HFF-Myc (cell line): ENCODE results near the gene GYS1.

Experiments used
- DNase-seq: peaks from one replicate; pipeline ENCODE4 v3.0.0-alpha.2; 2011; ENCODE audit warnings: low read depth; ENCODE audit errors: extremely low read depth
- H3K4me3 ChIP-seq: replicated peaks from 2 replicates; pipeline ENCODE4 v1.5.1; 2011; ENCODE audit warnings: low read depth, mild to moderate bottlenecking, control low read depth, low read length
- TF ChIP-seq, protein P1 (sequence below): IDR thresholded peaks from 2 replicates; pipeline ENCODE4 v1.5.1; 2012; ENCODE audit warnings: mild to moderate bottlenecking, low read depth, low read length, control low read depth; ENCODE audit errors: missing control alignments

GYS1 gene

DNA sequence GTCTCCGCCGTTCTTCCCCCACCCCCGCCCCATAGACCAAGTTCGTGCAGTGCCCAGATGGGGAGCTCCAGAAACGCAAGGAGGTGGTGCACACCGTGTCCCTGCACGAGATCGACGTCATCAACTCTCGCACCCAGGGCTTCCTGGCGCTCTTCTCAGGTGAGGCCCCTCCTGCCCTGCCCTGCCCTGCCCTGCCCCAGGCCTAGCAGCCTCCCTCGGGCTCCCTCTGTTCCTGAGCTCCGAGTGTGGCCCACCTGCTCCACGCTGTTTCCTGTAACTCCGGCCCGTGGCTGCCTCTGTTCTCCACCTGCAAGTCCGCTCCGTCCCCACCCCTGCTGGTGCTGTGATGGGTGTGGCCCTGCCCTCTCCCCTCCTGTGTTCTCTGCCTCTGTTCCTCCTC lies 17.3 kb upstream of the GYS1 start:
- TF ChIP-seq, protein P1, sequence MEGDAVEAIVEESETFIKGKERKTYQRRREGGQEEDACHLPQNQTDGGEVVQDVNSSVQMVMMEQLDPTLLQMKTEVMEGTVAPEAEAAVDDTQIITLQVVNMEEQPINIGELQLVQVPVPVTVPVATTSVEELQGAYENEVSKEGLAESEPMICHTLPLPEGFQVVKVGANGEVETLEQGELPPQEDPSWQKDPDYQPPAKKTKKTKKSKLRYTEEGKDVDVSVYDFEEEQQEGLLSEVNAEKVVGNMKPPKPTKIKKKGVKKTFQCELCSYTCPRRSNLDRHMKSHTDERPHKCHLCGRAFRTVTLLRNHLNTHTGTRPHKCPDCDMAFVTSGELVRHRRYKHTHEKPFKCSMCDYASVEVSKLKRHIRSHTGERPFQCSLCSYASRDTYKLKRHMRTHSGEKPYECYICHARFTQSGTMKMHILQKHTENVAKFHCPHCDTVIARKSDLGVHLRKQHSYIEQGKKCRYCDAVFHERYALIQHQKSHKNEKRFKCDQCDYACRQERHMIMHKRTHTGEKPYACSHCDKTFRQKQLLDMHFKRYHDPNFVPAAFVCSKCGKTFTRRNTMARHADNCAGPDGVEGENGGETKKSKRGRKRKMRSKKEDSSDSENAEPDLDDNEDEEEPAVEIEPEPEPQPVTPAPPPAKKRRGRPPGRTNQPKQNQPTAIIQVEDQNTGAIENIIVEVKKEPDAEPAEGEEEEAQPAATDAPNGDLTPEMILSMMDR: no peak
- no peak overlapping the region for H3K4me3 ChIP-seq
- DNase-seq: no peak

- DNase-seq: no peak
- H3K4me3 ChIP-seq: no peak overlapping the region
- TF ChIP-seq, protein P1: no peak
Measured at GRCh38 chr19:49009828-49010227, 16.7 kb upstream of the GYS1 start.

DNA sequence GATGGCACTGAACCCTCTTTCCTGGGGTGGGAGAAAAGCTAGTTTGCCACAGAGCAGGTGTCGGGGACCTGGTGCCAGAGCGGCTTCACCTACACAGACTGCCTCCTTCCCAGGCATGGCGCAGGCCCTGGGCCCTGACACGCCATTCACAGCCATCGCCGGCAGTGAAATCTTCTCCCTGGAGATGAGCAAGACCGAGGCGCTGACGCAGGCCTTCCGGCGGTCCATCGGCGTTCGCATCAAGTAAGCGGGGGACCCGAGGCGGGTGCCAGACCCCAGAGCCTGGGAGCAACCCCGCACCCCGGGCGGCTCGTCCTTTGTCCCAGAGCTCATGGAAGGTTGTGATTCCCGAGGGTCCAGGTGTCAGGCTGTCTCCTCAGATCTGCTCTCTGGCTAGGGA lies 13.8 kb upstream of the GYS1 start:
- no peak overlapping the region for H3K4me3 ChIP-seq
- no peak for DNase-seq
- TF ChIP-seq, protein P1: no peak

DNA sequence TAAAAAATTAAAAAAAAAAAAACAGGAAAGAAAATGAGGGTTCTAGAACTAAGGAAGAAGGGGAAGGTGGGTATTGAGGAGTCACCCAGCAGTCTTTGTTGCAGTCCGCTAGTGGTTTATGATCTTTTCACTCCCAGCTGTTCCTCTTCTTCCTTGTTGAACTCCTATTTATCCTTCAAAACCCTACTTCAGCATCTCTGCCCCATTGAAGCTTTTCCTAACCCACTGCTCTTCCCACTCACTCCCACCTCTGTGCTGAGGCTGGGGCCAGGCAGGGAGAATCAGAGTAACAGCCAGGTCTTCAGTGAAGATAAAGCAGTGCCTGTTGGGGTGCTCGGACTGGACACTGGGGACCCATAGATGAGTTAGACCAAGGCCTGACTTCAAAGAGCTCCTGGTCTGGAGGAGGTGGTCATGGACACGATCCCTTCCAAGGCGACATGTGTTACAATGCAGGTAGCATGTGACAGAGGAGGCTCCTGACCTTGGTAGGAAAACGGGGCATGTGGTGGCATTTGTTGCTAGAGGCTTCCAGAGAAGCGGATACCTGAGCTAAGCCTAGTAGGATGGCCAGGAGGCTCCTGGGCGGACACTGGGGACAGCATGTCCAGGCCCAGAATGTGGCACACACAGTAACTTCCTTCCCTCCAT lies 12.0 kb upstream of the GYS1 start:
- TF ChIP-seq, protein P1: no peak
- no peak overlapping the region for H3K4me3 ChIP-seq
- no peak for DNase-seq

- DNase-seq: no peak
- H3K4me3 ChIP-seq: no peak overlapping the region
- TF ChIP-seq, protein P1: no peak
Measured at GRCh38 chr19:49004133-49004532, 11.0 kb upstream of the GYS1 start.

DNA sequence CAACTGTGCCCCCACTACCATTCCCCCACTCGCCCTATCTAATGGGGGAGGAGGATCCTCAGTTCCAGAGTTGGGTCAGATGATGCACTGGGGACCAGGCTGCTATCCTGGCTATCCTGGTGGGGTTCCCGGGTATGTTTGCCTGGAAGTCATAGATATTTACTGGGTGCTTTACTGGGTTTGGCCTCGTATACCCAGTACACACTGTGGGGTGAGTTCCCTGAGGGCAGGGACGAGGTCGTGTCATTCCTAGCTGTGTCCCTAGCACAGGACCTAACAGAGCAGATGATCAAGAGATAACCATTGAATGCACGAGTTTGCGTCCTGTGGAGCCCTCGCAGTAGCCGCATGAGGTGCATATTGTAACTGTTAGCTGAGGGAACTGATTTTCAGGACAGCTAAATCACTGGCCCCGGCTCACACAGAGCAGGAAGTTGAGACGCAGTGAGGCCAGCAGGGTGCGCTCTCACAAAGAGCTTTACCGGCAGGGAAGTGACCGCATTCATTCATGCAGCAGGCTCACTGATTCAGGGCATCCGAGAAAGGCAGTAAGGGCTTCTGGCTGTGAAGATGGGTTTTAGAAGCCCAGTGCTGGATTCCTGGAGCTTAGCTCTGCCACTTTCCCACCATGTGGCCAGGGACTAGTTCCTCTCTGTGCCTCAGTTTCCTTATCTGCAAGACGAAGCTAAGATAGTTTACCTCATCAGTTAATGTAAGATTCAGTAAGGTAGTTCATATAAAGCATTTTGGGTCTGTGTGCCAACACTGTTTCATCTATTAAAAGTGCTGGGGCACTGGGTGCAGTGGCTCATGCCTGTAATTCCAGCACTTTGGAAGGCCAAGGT lies 6.6 kb upstream of the GYS1 start:
- DNase-seq: no peak
- TF ChIP-seq, protein P1: peak; percentile 82
- no peak overlapping the region for H3K4me3 ChIP-seq

- no peak for DNase-seq
- TF ChIP-seq, protein P1: peak; percentile 70
- no peak overlapping the region for H3K4me3 ChIP-seq
Measured at GRCh38 chr19:48997972-48998371, 4.9 kb upstream of the GYS1 start.
